ENCODE results near the gene TBL1XR1. TPM values are rescaled to one million over a fixed set of nuclear protein-coding genes. Genes with fewer than 3 reads are reported as not detected.
A peak's percentile ranks its signal among the peaks of the same experiment; 100 is the strongest.
"Not testable (repeated sequence)": the region's sequence is repeated elsewhere in the genome, so short reads cannot be mapped to it uniquely, and the experiment has no call there.

Gene TBL1XR1
- total and polyA plus RNA-seq, 2 of the 4 experiments (the other 2 are of a cell fraction): 25.2 to 170 TPM

GRCh38 chr3:177162742-177163141 is 34.5 kb downstream of the TBL1XR1 start:
- no peak for DNase-seq
- intact Hi-C loops (cut with micrococcal nuclease): no loop called here
- Histone ChIP-seq H2AK9ac (replicated peaks; ENCODE audit: low read depth, low read length, poor library complexity) (no peak overlapping the region), H4K5ac (ENCODE audit: low read depth, low read length) (no peak overlapping the region), H4K8ac (ENCODE audit: low read depth in 2 of 2, low read length in 2 of 2) (no peak overlapping the region), H3K27me3 (ENCODE audit: control insufficient read depth, insufficient read depth, low read length) (no peaks in the 10 kb centered on the region), H3K36me3 (ENCODE audit: control insufficient read depth, insufficient read depth, low read length) (no peaks in the 10 kb centered on the region; the same call in none of the 2 replicates), H3K14ac (replicated peaks; ENCODE audit: low read depth, low read length) (no peak overlapping the region), H2BK20ac (ENCODE audit: low read depth, low read length) (no peak overlapping the region), H3K4me3 (ENCODE audit: insufficient read depth, low read depth, low read length) (no peak overlapping the region), H3K4ac (ENCODE audit: low read depth, low read length) (no peak overlapping the region), H2BK120ac (ENCODE audit: low read depth, low read length) (no peak overlapping the region), H3K9me3 (ENCODE audit: control insufficient read depth, insufficient read depth, low read length) (no peaks in the 10 kb centered on the region), H3K9me1 (ENCODE audit: insufficient read depth, low read length) (peaks cover 4% of the 10 kb centered on the region; the same call in 1 of the 2 replicates), H3K18ac (ENCODE audit: low read depth, low read length) (no peak overlapping the region), H3K79me1 (ENCODE audit: low read depth in 1 of 2, low read length in 2 of 2) (peaks cover 9 to 67% of the 10 kb centered on the region in 2 experiments), H3K9ac (ENCODE audit: low read depth, low read length) (no peak overlapping the region), H3K4me1 (ENCODE audit: control insufficient read depth, insufficient read depth, low read length) (peaks cover 2% of the 10 kb centered on the region), H3K27ac (ENCODE audit: insufficient read depth, low read length) (no peak overlapping the region), H2BK15ac (ENCODE audit: low read depth, low read length) (no peak overlapping the region), H4K91ac (ENCODE audit: insufficient read depth, low read depth, low read length) (no peak overlapping the region), H4K20me1 (ENCODE audit: insufficient read depth, low read length) (peaks cover 83% of the 10 kb centered on the region), H3K4me2 (ENCODE audit: low read depth, low read length) (0 out of 2 replicates have a peak overlapping the region, but pooled peaks have one; percentile 22), H3K23ac (ENCODE audit: low read depth, low read length) (no peak overlapping the region), H2AK5ac (ENCODE audit: low read depth, low read length) (no peak overlapping the region), H2AFZ (replicated peaks; ENCODE audit: low read length, poor library complexity) (no peak overlapping the region), H2BK5ac (ENCODE audit: low read depth, low read length, poor library complexity, severe bottlenecking) (no peak overlapping the region), H3K56ac (ENCODE audit: extremely low read depth, insufficient read depth, low read length) (no peak overlapping the region)
- BruUV-seq (replicated peaks): no TSS peak
- WGBS, 2 experiments (ENCODE audit: extremely low coverage in 2 of 2, insufficient read length in 1 of 2): no CpG with 5 or more reads among the region's 4 CpGs
- POLR2A ChIA-PET (ENCODE audit: unreplicated experiment): no interaction called here
- peak; percentile 63 for ATAC-seq (ENCODE audit: low read depth)
- CTCF ChIA-PET: no interaction called here
- dilution Hi-C loops (cut with HindIII; ENCODE audit: low sequenced_read_pairs, unreplicated experiment): no loop called here
- TF ChIP-seq CHD1 (IDR thresholded peaks at IDR 0.05; ENCODE audit: low read depth, low read length) (no peak), POLR2A (IDR thresholded peaks at IDR 0.05; ENCODE audit: low read depth, low read length) (no peak), MXI1 (IDR thresholded peaks at IDR 0.05; ENCODE audit: borderline replicate concordance, low read depth, low read length) (no peak), FOS (IDR thresholded peaks at IDR 0.05; ENCODE audit: low read depth, low read length) (no peak), RAD21 (IDR thresholded peaks at IDR 0.05; ENCODE audit: low read length) (no peak), CEBPB (IDR thresholded peaks at IDR 0.05; ENCODE audit: low read depth, low read length) (no peak), USF2 (IDR thresholded peaks at IDR 0.05; ENCODE audit: low read depth, low read length) (no peak), RCOR1 (IDR thresholded peaks at IDR 0.05; ENCODE audit: insufficient replicate concordance, low read length) (no peak), BHLHE40 (IDR thresholded peaks at IDR 0.05; ENCODE audit: low read depth, low read length) (no peak), NFE2L2 (IDR thresholded peaks at IDR 0.05; ENCODE audit: low read depth, low read length) (no peak)
- in situ Hi-C loops (cut with MboI; ENCODE audit: low sequenced_read_pairs): no loop called here

GRCh38 chr3:177161603-177162002 is 35.7 kb downstream of the TBL1XR1 start:
- in situ Hi-C loops (cut with MboI; ENCODE audit: low sequenced_read_pairs); dilution Hi-C loops (cut with HindIII; ENCODE audit: low sequenced_read_pairs, unreplicated experiment); H2BK120ac ChIP-seq (ENCODE audit: low read depth, low read length); H3K9me3 ChIP-seq (ENCODE audit: control insufficient read depth, insufficient read depth, low read length); H4K5ac ChIP-seq (ENCODE audit: low read depth, low read length); H3K14ac ChIP-seq (replicated peaks; ENCODE audit: low read depth, low read length); intact Hi-C loops (cut with micrococcal nuclease); H3K36me3 ChIP-seq (ENCODE audit: control insufficient read depth, insufficient read depth, low read length); H2AK9ac ChIP-seq (replicated peaks; ENCODE audit: low read depth, low read length, poor library complexity); H2BK15ac ChIP-seq (ENCODE audit: low read depth, low read length); H2BK20ac ChIP-seq (ENCODE audit: low read depth, low read length); H3K18ac ChIP-seq (ENCODE audit: low read depth, low read length); POLR2A ChIA-PET (ENCODE audit: unreplicated experiment); H3K23ac ChIP-seq (ENCODE audit: low read depth, low read length); H3K4me1 ChIP-seq (ENCODE audit: control insufficient read depth, insufficient read depth, low read length); H3K56ac ChIP-seq (ENCODE audit: extremely low read depth, insufficient read depth, low read length); DNase-seq; BruUV-seq (replicated peaks); H3K27me3 ChIP-seq (ENCODE audit: control insufficient read depth, insufficient read depth, low read length); H3K4me2 ChIP-seq (ENCODE audit: low read depth, low read length); H3K4ac ChIP-seq (ENCODE audit: low read depth, low read length); H3K27ac ChIP-seq (ENCODE audit: insufficient read depth, low read length); H2BK5ac ChIP-seq (ENCODE audit: low read depth, low read length, poor library complexity, severe bottlenecking); ATAC-seq (ENCODE audit: low read depth); H4K91ac ChIP-seq (ENCODE audit: insufficient read depth, low read depth, low read length); H4K8ac ChIP-seq (ENCODE audit: low read depth in 2 of 2, low read length in 2 of 2); H2AK5ac ChIP-seq (ENCODE audit: low read depth, low read length); H3K9me1 ChIP-seq (ENCODE audit: insufficient read depth, low read length); H3K4me3 ChIP-seq (ENCODE audit: insufficient read depth, low read depth, low read length); H3K9ac ChIP-seq (ENCODE audit: low read depth, low read length); CTCF ChIA-PET; H2AFZ ChIP-seq (replicated peaks; ENCODE audit: low read length, poor library complexity): not testable (repeated sequence)
- H4K20me1 ChIP-seq (ENCODE audit: insufficient read depth, low read length): peaks cover 82% of the 10 kb centered on the region
- WGBS, 2 experiments (ENCODE audit: extremely low coverage in 2 of 2, insufficient read length in 1 of 2): no CpG with 5 or more reads among the region's 2 CpGs
- H3K79me1 ChIP-seq (ENCODE audit: low read depth in 1 of 2, low read length in 2 of 2): peaks cover 14 to 67% of the 10 kb centered on the region in 2 experiments

Measured in IMR-90 (cell line).